Measurements from ENCODE around the gene TXNRD2.

Gene TXNRD2

GRCh38 chr22:19979712-19980493, 38.3 kb upstream of the TXNRD2 start:
- DNase-seq: no peak

GRCh38 chr22:19978748-19979147, 37.1 kb upstream of the TXNRD2 start:
- no peak for DNase-seq

DNA sequence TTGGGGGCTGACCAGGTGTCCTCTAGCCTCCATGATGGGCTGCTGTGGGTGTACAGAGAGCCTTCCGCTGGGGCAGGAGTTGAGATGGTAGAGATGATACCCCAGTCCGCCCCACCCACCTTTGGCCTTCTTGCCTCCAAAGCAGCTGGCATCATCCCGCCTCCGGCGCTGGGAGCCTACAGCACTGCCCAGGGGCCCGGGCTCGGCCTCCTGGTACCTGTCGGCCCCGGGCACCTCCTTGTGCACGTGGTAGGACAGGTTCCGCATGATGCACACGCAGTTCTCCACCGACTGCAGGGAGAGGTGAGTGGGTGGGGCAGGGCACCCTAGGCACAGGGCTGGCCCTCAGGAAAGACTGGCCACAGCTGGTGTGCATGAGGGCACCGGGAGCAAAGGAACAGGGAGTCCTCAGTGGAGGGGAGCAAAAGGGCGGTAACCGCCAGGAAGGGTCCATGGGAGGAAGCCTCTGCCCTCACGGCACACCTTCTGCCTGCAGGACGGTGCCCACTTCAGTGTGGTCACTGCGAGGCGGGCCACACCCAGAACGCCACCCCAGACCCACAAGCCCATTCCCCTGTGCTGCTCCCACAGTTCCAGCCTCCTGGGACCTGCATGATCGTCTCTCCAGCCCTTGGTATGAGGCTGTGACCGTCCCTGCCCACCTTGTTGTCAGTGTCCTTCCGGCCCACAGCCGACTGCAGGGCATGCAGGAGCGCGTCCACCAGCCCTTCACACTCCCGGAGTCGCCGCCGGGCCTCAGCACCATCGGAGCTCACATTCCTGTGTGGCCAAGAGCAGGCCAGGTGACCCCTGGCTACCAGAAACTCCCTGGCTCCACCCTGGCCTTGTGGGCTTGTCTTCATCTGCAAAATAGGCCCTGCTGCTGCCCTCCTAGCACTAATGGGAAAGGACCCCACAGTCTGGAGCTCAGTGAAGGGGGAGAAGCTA, 36.0 kb upstream of the TXNRD2 start:
- DNase-seq: no peak

GRCh38 chr22:19976671-19977070, 35.1 kb upstream of the TXNRD2 start:
- no peak for DNase-seq

- DNase-seq: no peak
These were observed 34.1 kb upstream of the TXNRD2 start for GRCh38 chr22:19975707-19976035.

GRCh38 chr22:19974935-19975706, 33.5 kb upstream of the TXNRD2 start:
- DNase-seq: no peak

DNA sequence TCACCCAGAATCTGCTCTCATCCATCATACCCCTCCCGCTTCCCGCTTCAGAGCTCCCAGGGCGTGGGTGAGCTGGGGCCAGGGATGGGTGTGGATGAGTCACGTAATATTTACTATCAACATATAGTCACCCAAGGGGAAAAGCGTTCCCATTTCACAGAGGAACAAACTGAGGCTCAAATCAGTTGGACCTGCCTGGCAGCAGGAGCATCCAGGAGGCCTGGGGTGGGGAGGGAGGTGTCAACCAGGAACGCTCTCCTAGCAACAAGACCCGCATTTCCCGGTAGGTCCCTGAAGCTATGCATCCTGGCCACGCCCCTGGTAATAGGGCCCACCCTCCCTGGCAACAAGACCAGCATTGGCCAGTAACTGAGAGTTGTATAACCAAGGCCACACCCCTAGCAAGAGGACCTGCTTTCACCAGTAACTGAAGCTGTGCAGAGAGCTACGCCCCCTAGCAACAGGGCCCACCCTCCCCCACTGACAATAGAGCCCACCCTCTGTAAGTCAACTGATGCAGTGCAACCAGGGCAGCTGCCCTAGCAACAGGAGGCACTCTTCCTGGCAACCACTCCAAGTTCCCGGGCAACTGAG, 32.7 kb upstream of the TXNRD2 start:
- peak; percentile 87 for DNase-seq

- DNase-seq: no peak
These were observed 32.1 kb upstream of the TXNRD2 start for GRCh38 chr22:19973551-19974267.

DNA sequence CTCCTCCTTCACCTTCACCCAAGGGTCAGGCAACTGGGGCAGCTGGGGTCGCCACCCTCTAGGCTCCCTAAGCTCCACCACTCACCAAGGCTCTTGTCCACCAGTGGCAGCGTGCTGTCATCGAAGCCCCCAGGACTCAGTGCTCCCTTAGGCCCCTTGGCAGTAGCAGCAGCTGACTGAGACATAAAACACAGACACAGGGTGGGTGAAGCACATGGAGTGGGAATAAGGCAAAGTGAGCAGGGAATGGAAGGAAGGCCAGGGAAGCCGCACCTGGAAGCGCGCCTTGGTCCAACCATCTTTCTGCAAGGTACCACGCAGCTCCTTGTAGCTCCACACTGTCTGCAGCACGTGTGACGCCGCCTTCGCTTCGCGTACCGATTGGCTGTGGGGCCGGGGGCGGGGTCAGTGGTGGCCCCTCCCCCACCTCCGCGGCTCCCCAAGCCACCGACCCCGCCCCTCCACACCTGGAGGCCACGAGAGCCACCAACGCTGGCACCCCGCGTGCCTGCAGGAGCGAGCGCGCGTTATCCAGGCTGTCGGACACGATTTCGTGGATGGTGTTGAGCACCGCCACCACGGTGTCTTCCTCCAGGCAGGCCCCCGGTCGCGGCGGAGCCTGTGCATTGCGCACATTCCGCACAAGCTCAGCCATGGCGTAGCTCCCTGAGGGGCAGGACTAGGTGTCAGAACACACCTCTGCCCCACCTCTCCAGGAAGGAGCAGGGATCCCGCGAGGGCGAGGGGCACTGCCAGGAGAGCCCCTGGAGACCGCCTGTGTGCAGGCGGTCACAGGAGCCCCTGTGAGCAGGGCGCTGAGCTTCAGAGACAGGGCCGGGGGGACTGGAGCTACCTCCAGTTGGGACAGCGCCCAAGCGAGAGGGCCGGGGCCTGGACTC, 31.3 kb upstream of the TXNRD2 start:
- DNase-seq: no peak

DNA sequence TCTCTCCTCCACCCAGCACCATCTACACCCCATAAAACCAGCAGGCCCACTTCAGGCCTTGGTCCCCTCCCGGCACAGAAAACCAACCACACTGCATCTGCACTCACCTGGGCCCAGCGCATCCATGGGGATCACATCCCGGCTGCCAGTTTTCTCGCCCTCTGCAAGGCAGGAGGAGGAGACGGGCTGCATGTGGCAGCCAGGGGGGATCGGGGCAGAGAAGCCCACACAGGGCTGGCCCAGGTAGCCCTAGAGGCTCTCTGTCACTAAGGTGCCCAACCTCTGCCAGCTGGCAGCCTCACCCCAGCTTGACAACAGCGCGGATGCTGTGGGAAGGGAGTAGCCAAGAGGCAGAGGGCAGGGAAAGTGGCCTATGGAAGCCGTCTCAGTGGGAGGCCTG, 30.6 kb upstream of the TXNRD2 start:
- no peak for DNase-seq

DNA sequence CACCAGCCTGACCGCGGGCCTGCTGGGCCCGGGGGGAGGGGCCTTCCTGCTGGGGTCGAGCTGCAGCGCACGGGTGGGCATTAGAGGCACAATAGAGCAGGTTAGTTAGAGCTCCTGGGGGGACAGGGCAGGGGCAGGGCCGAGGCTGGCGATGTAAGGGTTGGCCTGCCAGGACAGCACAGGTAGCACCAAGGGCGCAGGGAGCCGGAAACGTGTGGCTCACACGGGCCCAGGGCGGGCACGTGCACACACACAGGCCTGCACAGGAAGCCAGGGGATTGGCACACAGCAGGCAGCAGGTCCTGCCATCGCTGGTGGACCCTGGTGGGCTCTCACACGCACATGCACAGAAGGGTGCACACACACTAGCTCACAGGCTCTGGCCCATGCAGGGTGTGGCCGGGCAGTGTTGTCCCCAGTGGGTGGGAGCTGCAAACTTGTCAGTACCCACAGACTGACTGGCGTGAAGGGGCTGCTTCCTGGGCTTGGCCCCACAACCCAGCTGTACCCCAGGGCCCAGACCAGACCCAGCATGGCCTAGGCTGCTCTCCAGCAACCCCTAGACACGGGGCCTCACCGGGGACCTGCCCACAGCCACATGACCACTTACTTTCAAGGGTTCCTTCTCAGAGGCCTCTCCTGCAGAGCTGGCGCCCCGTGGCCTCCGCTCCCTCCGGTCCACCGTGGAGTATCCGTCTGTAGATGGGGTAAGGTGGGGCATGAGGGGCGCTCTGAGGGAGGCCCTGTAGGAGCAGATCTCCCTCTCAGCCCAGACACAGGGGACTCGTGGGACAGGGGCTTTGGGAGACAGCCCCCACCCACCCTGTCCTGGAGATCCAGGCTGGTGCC, 29.9 kb upstream of the TXNRD2 start:
- no peak for DNase-seq

GRCh38 chr22:19970479-19971275, 29.1 kb upstream of the TXNRD2 start:
- DNase-seq: no peak

GRCh38 chr22:19970031-19970478, 28.4 kb upstream of the TXNRD2 start:
- DNase-seq: no peak

GRCh38 chr22:19969141-19969928, 27.7 kb upstream of the TXNRD2 start:
- DNase-seq: no peak

DNA sequence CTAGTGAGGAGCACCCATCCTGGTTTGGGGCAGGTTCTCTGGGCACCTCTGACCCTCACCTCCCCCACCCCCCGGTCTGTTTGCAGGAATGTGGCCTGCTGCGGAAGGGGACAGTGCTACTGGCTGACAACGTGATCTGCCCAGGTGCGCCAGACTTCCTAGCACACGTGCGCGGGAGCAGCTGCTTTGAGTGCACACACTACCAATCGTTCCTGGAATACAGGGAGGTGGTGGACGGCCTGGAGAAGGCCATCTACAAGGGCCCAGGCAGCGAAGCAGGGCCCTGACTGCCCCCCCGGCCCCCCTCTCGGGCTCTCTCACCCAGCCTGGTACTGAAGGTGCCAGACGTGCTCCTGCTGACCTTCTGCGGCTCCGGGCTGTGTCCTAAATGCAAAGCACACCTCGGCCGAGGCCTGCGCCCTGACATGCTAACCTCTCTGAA, 26.9 kb upstream of the TXNRD2 start:
- DNase-seq: no peak

GRCh38 chr22:19967850-19968449, 26.3 kb upstream of the TXNRD2 start:
- no peak for DNase-seq

- no peak for DNase-seq
These were observed 25.5 kb upstream of the TXNRD2 start for GRCh38 chr22:19966908-19967750.
